Esophagus muscularis mucosa (tissue), 4 donors: Measurements from ENCODE around the gene GLIS1.

Experiments used
- CTCF ChIP-seq, 3 experiments: fragments of 200-600 bp in 2 of 3; fragments of 450-650 bp in 1 of 3; sonication (generic) in 2 of 3; IDR thresholded peaks; one replicate each; pipeline ENCODE4 v1.5.1; 2017 to 2019; ENCODE audit warnings: antibody characterized with exemption in 3 of 3, mild to moderate bottlenecking in 2 of 3, moderate library complexity in 1 of 3
- EP300 ChIP-seq: sonication (generic); formaldehyde crosslinking; IDR thresholded peaks from one replicate; pipeline ENCODE4 v1.6.1; 2017; ENCODE audit warnings: antibody characterized with exemption
- POLR2A ChIP-seq: fragments of 450-650 bp; IDR thresholded peaks from one replicate; pipeline ENCODE4 v1.6.1; 2017; ENCODE audit warnings: antibody characterized with exemption, moderate library complexity, mild to moderate bottlenecking, low read depth
- POLR2AphosphoS5 ChIP-seq, 2 donors: sonication (generic); formaldehyde crosslinking; IDR thresholded peaks; one replicate each; pipeline ENCODE4 v1.6.1; 2017; ENCODE audit warnings: antibody characterized with exemption in 2 of 2

- TF ChIP-seq CTCF (IDR thresholded peaks at IDR 0.05) (no peak), POLR2AphosphoS5 (IDR thresholded peaks at IDR 0.05) (no peak), POLR2A (no peak), EP300 (no peak)
Observed at GRCh38 chr1:53502641-53503432, 236.1 kb downstream of the GLIS1 start.
